H9 (cell line): ENCODE data around the gene ZNF502. TPM values are rescaled to one million over a fixed set of nuclear protein-coding genes. Genes with fewer than 3 reads are reported as not detected.

ENCODE experiments used
- DNase-seq: peaks from one replicate; pipeline ENCODE4 v3.0.0-alpha.2; 2017
- H2AFZ ChIP-seq: one replicate; pipeline ENCODE4 v1.6.1; 2013; ENCODE audit warnings: mild to moderate bottlenecking, low read length, control low read depth, moderate library complexity
- H2AK5ac ChIP-seq: 2 replicates; pipeline ENCODE4 v1.6.1; 2013; ENCODE audit warnings: low read length, control low read depth, mixed read lengths; ENCODE audit not compliant: insufficient read length
- H2BK120ac ChIP-seq: one replicate; pipeline ENCODE4 v1.6.1; 2013; ENCODE audit warnings: low read depth, mild to moderate bottlenecking, low read length, control low read depth, inconsistent platforms; ENCODE audit not compliant: poor library complexity, severe bottlenecking
- H2BK12ac ChIP-seq: 2 replicates; pipeline ENCODE4 v1.6.1; 2013; ENCODE audit warnings: low read length, control low read depth, mixed read lengths, low read depth; ENCODE audit not compliant: insufficient read length
- H2BK15ac ChIP-seq: 2 replicates; pipeline ENCODE4 v1.6.1; 2013; ENCODE audit warnings: low read depth, low read length, control low read depth
- H2BK20ac ChIP-seq: one replicate; pipeline ENCODE4 v1.6.1; 2013; ENCODE audit warnings: low read depth, mild to moderate bottlenecking, low read length, control low read depth, inconsistent platforms; ENCODE audit not compliant: poor library complexity, severe bottlenecking
- H2BK5ac ChIP-seq: 2 replicates; pipeline ENCODE4 v1.6.1; 2013; ENCODE audit warnings: low read length, control low read depth, mixed read lengths; ENCODE audit not compliant: insufficient read length
- H3K14ac ChIP-seq: 2 replicates; pipeline ENCODE4 v1.6.1; 2013; ENCODE audit warnings: low read length, control low read depth; ENCODE audit not compliant: insufficient read depth
- H3K18ac ChIP-seq: 2 replicates; pipeline ENCODE4 v1.6.1; 2013; ENCODE audit warnings: low read depth, mild to moderate bottlenecking, mixed read lengths, low read length, control low read depth; ENCODE audit not compliant: insufficient read length
- H3K23ac ChIP-seq: 2 replicates; pipeline ENCODE4 v1.6.1; 2013; ENCODE audit warnings: low read length, control low read depth, mixed read lengths, low read depth; ENCODE audit not compliant: insufficient read length
- H3K23me2 ChIP-seq: 2 replicates; pipeline ENCODE4 v1.6.1; 2013; ENCODE audit warnings: low read depth, mild to moderate bottlenecking, mixed read lengths, low read length, control low read depth; ENCODE audit not compliant: insufficient read length, poor library complexity, severe bottlenecking
- H3K27ac ChIP-seq: 2 replicates; pipeline ENCODE4 v1.5.1; 2013; ENCODE audit warnings: low read length, control low read depth, mixed read lengths, low read depth; ENCODE audit not compliant: insufficient read length
- H3K27me3 ChIP-seq: 2 replicates; pipeline ENCODE4 v1.6.1; 2013; ENCODE audit warnings: low read length, control low read depth, inconsistent platforms; ENCODE audit not compliant: insufficient read depth
- H3K4ac ChIP-seq: 2 replicates; pipeline ENCODE4 v1.6.1; 2013; ENCODE audit warnings: low read depth, mild to moderate bottlenecking, control low read depth, inconsistent platforms, low read length, moderate library complexity
- H3K4me1 ChIP-seq: 2 replicates; pipeline ENCODE4 v1.6.1; 2013; ENCODE audit warnings: low read length, control low read depth, inconsistent platforms; ENCODE audit not compliant: insufficient read depth
- H3K4me2 ChIP-seq: 2 replicates; pipeline ENCODE4 v1.6.1; 2013; ENCODE audit warnings: low read length, control low read depth, mixed read lengths; ENCODE audit not compliant: insufficient read length, insufficient read depth
- H3K56ac ChIP-seq: 2 replicates; pipeline ENCODE4 v1.6.1; 2013; ENCODE audit warnings: low read depth, mild to moderate bottlenecking, mixed read lengths, low read length, control low read depth; ENCODE audit not compliant: insufficient read length
- H3K79me1 ChIP-seq: 2 replicates; pipeline ENCODE4 v1.6.1; 2013; ENCODE audit warnings: low read depth, mild to moderate bottlenecking, moderate library complexity, low read length, control low read depth, inconsistent platforms; ENCODE audit not compliant: insufficient read depth, poor library complexity, severe bottlenecking
- H3K79me2 ChIP-seq: 2 replicates; pipeline ENCODE4 v1.6.1; 2013; ENCODE audit warnings: low read length, control low read depth, inconsistent platforms; ENCODE audit not compliant: insufficient read depth
- H3K9ac ChIP-seq: 2 replicates; pipeline ENCODE4 v1.6.1; 2013; ENCODE audit warnings: low read length, control low read depth, mixed read lengths; ENCODE audit not compliant: insufficient read length; ENCODE audit errors: extremely low read depth
- H3K9me3 ChIP-seq: one replicate; pipeline ENCODE4 v1.6.1; 2013; ENCODE audit warnings: low read depth, low read length, inconsistent platforms; ENCODE audit not compliant: control insufficient read depth
- H3T11ph ChIP-seq: one replicate; pipeline ENCODE4 v1.6.1; 2013; ENCODE audit warnings: mild to moderate bottlenecking, low read length, control low read depth, inconsistent platforms
- H4K20me1 ChIP-seq: one replicate; pipeline ENCODE4 v1.6.1; 2013; ENCODE audit not compliant: control insufficient read depth, insufficient read length, insufficient read depth
- H4K5ac ChIP-seq: 2 replicates; pipeline ENCODE4 v1.6.1; 2013; ENCODE audit warnings: low read depth, mild to moderate bottlenecking, mixed read lengths, low read length, control low read depth; ENCODE audit not compliant: insufficient read length
- H4K8ac ChIP-seq: replicated peaks from 2 replicates; pipeline ENCODE4 v1.6.1; 2013; ENCODE audit warnings: low read length, control low read depth, mixed read lengths, low read depth; ENCODE audit not compliant: insufficient read length
- H4K91ac ChIP-seq: 2 replicates; pipeline ENCODE4 v1.6.1; 2013; ENCODE audit warnings: low read depth, mild to moderate bottlenecking, moderate library complexity, mixed read lengths, low read length, control low read depth; ENCODE audit not compliant: insufficient read length
- H3K27ac Mint-ChIP-seq, 3 experiments: 2 replicates in 2 of 3; 3 replicates in 1 of 3; pipeline ENCODE4 v1.8.0; 2020 to 2021; ENCODE audit warnings: mixed read lengths in 3 of 3, mild to moderate bottlenecking in 1 of 3, moderate library complexity in 1 of 3
- H3K27me3 Mint-ChIP-seq: 2 replicates; pipeline ENCODE4 v1.8.0; 2021; ENCODE audit warnings: low read depth, mild to moderate bottlenecking, moderate library complexity, mixed read lengths
- H3K36me3 Mint-ChIP-seq, 3 experiments: 2 replicates in 2 of 3; 3 replicates in 1 of 3; pipeline ENCODE4 v1.8.0; 2020 to 2021; ENCODE audit warnings: low read depth in 3 of 3, mixed read lengths in 3 of 3; ENCODE audit not compliant: insufficient read depth in 1 of 3
- H3K4me1 Mint-ChIP-seq, 2 experiments: 2 replicates each; pipeline ENCODE4 v1.8.0; 2020; ENCODE audit warnings: mixed read lengths in 2 of 2
- H3K4me3 Mint-ChIP-seq, 2 experiments: 2 replicates in 1 of 2; 3 replicates in 1 of 2; pipeline ENCODE4 v1.8.0; 2020 to 2021; ENCODE audit warnings: mild to moderate bottlenecking in 2 of 2, mixed read lengths in 2 of 2, moderate library complexity in 1 of 2
- H3K9me3 Mint-ChIP-seq, 2 experiments: 2 replicates in 1 of 2; 3 replicates in 1 of 2; pipeline ENCODE4 v1.8.0; 2020; ENCODE audit warnings: mild to moderate bottlenecking in 2 of 2, mixed read lengths in 2 of 2, moderate library complexity in 1 of 2
- WGBS: extraction: QIAGEN DNeasy Blood & Tissue Kit; methylation state at CpG from one replicate; pipeline ENCODE4 v1.1.7; 2013; ENCODE audit warnings: missing lambda C conversion rate, low lambda C conversion rate, mixed read lengths; ENCODE audit not compliant: insufficient read length; ENCODE audit errors: extremely low coverage; 5-methylcytosine and 5-hydroxymethylcytosine counted together
- total RNA-seq: library from RNA; stranded (reverse); gene quantifications from 2 replicates; pipeline ENCODE4 v1.2.1, GENCODE V29; 2021
- TF ChIP-seq, protein P1 (sequence below): fragments of 200-600 bp; sonication (generic); conservative IDR thresholded peaks from 3 replicates; pipeline ENCODE4 v1.8.0; 2021; ENCODE audit warnings: antibody characterized with exemption, mild to moderate bottlenecking

Gene ZNF502
- total RNA-seq, 1 experiment from 2014 or later = not detected

DNA sequence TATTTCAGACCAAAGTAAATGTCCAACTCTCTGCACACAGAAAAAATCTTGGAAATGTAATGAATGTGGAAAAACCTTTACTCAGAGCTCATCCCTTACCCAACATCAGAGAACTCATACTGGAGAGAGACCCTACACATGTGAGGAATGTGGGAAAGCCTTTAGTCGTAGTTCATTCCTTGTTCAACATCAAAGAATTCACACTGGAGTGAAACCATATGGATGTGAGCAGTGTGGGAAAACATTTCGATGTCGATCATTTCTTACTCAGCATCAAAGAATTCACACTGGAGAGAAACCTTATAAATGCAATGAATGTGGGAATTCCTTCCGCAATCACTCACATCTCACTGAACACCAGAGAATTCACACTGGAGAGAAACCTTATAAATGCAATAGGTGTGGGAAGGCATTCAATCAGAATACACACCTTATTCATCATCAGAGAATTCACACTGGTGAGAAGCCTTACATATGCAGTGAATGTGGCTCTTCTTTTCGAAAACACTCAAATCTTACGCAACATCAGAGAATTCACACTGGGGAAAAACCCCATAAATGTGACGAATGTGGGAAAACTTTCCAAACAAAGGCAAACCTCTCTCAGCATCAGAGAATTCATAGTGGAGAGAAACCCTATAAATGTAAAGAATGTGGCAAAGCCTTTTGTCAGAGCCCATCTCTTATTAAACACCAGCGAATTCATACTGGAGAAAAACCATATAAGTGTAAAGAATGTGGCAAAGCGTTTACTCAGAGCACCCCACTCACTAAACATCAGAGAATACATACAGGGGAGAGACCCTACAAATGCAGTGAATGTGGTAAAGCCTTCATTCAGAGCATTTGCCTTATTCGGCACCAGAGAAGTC, 9.0 kb downstream of the ZNF502 start:
- no peak overlapping the region for H3K4me2 ChIP-seq
- TF ChIP-seq, protein P1, sequence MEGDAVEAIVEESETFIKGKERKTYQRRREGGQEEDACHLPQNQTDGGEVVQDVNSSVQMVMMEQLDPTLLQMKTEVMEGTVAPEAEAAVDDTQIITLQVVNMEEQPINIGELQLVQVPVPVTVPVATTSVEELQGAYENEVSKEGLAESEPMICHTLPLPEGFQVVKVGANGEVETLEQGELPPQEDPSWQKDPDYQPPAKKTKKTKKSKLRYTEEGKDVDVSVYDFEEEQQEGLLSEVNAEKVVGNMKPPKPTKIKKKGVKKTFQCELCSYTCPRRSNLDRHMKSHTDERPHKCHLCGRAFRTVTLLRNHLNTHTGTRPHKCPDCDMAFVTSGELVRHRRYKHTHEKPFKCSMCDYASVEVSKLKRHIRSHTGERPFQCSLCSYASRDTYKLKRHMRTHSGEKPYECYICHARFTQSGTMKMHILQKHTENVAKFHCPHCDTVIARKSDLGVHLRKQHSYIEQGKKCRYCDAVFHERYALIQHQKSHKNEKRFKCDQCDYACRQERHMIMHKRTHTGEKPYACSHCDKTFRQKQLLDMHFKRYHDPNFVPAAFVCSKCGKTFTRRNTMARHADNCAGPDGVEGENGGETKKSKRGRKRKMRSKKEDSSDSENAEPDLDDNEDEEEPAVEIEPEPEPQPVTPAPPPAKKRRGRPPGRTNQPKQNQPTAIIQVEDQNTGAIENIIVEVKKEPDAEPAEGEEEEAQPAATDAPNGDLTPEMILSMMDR = no peak
- no peak overlapping the region for H3T11ph ChIP-seq
- H3K79me2 ChIP-seq = no peaks in the 10 kb centered on the region
- no peak overlapping the region for H2BK20ac ChIP-seq
- H3K56ac ChIP-seq = no peak overlapping the region
- no peak overlapping the region for H4K91ac ChIP-seq
- DNase-seq = no peak
- no peaks in the 10 kb centered on the region for H3K23me2 ChIP-seq
- no peak overlapping the region for H4K5ac ChIP-seq
- H3K18ac ChIP-seq = no peak overlapping the region
- H3K4me1 ChIP-seq = no peaks in the 10 kb centered on the region
- no peak overlapping the region for H3K14ac ChIP-seq
- H3K79me1 ChIP-seq = no peaks in the 10 kb centered on the region
- no CpG with 5 or more reads among the region's 10 CpGs for WGBS
- H2BK15ac ChIP-seq = no peak overlapping the region
- Mint-ChIP-seq H3K36me3 (peaks cover 22 to 48% (median 40%) of the 10 kb centered on the region in 3 experiments), H3K4me3 (no peak overlapping the region), H3K9me3 (peaks cover 90% of the 10 kb centered on the region in 2 experiments), H3K27ac (no peak overlapping the region), H3K27me3 (peaks cover 22% of the 10 kb centered on the region), H3K4me1 (no peaks in the 10 kb centered on the region)
- H3K9me3 ChIP-seq = peaks cover 78% of the 10 kb centered on the region
- no peak overlapping the region for H3K23ac ChIP-seq
- H2BK5ac ChIP-seq = no peak overlapping the region
- H4K20me1 ChIP-seq = no peaks in the 10 kb centered on the region
- H2AK5ac ChIP-seq = no peak overlapping the region
- no peak overlapping the region for H4K8ac ChIP-seq
- H3K27me3 ChIP-seq = no peaks in the 10 kb centered on the region
- no peak overlapping the region for H2AFZ ChIP-seq
- no peak overlapping the region for H3K4ac ChIP-seq
- H3K27ac ChIP-seq = no peak overlapping the region
- no peak overlapping the region for H3K9ac ChIP-seq
- no peak overlapping the region for H2BK120ac ChIP-seq
- no peak overlapping the region for H2BK12ac ChIP-seq
